NCI-H526 (cell line): ENCODE results near the gene TMEM269.

Source experiments
- DNase-seq, 2 experiments: peaks; one replicate each; lab custom pipeline; 2025; lab: John Stamatoyannopoulos, UW

Gene TMEM269

GRCh38 chr1:42848823-42849537, 64.2 kb downstream of the TMEM269 start:
- DNase-seq: no peak

GRCh38 chr1:42849944-42850343, 65.2 kb downstream of the TMEM269 start:
- DNase-seq: no peak
